ENCODE measurements around the gene PRSS53. TPM values are rescaled to one million over a fixed set of nuclear protein-coding genes. Genes with fewer than 3 reads are reported as not detected.

The PRSS53 gene
- total RNA-seq, 1 experiment from 2014 or later, result 7.7 TPM

GRCh38 chr16:31089199-31089598 lies 456 bp upstream of the PRSS53 start:
- intact Hi-C loops (cut with micrococcal nuclease; ENCODE audit: unreplicated experiment), result no loop called here
- Histone ChIP-seq H3K4me1 (replicated peaks; ENCODE audit: insufficient read depth) (0 out of 2 replicates have a peak, but pooled peaks cover 3% of the 10 kb centered on the region), H3K4me3 (no peak overlapping the region), H3K9me3 (ENCODE audit: insufficient read depth, low read depth) (no peaks in the 10 kb centered on the region), H3K4me2 (no peak overlapping the region), H3K79me2 (ENCODE audit: low read depth) (peaks cover 4% of the 10 kb centered on the region; the same call in 1 of the 2 replicates), H3K9me2 (ENCODE audit: insufficient read depth) (no peaks in the 10 kb centered on the region), H3K27ac (no peak overlapping the region), H2AFZ (no peak overlapping the region), H3F3A (ENCODE audit: insufficient read depth, low read depth) (peaks cover 5% of the 10 kb centered on the region), H3K36me3 (ENCODE audit: low read depth) (no peaks in the 10 kb centered on the region), H3K27me3 (ENCODE audit: insufficient read depth, low read depth) (no peaks in the 10 kb centered on the region), H4K20me1 (ENCODE audit: insufficient read depth) (no peaks in the 10 kb centered on the region)
- TF ChIP-seq CTCF (conservative IDR thresholded peaks at IDR 0.05), result no peak
- TF ChIP-seq EZH2 (IDR thresholded peaks at IDR 0.05; ENCODE audit: low read depth), result no peak
- BruUV-seq (replicated peaks), result no TSS peak
- ChIA-PET CTCF (no interaction called here), POLR2A (ENCODE audit: unreplicated experiment) (no interaction called here)
- DNase-seq, result no peak

- ChIA-PET CTCF (no interaction called here), POLR2A (ENCODE audit: unreplicated experiment) (interaction anchor here (0.6 kb wide), 1 partner anchor 34 kb away, joined by 5 read pairs; no protein-coding TSS in a partner anchor)
- DNase-seq, result no peak
- TF ChIP-seq EZH2 (IDR thresholded peaks at IDR 0.05; ENCODE audit: low read depth) (no peak), CTCF (conservative IDR thresholded peaks at IDR 0.05) (no peak)
- no peaks in the 10 kb centered on the region for H3K36me3 ChIP-seq (ENCODE audit: low read depth)
- no peaks in the 10 kb centered on the region for H3K9me3 ChIP-seq (ENCODE audit: insufficient read depth, low read depth)
- intact Hi-C loops (cut with micrococcal nuclease; ENCODE audit: unreplicated experiment), result no loop called here
- no peaks in the 10 kb centered on the region for H3K79me2 ChIP-seq (ENCODE audit: low read depth)
- no peaks in the 10 kb centered on the region for H3F3A ChIP-seq (ENCODE audit: insufficient read depth, low read depth)
- no peak overlapping the region for H3K27ac ChIP-seq
- no peaks in the 10 kb centered on the region for H3K27me3 ChIP-seq (ENCODE audit: insufficient read depth, low read depth)
- no TSS peak for BruUV-seq (replicated peaks)
- no peaks in the 10 kb centered on the region for H3K9me2 ChIP-seq (ENCODE audit: insufficient read depth)
- H2AFZ ChIP-seq, result no peak overlapping the region
- no peak overlapping the region for H3K4me2 ChIP-seq
- H4K20me1 ChIP-seq (ENCODE audit: insufficient read depth), result no peaks in the 10 kb centered on the region
- no peaks in the 10 kb centered on the region for H3K4me1 ChIP-seq (replicated peaks; ENCODE audit: insufficient read depth)
- no peak overlapping the region for H3K4me3 ChIP-seq
These were observed 772 bp downstream of the PRSS53 start for GRCh38 chr16:31087971-31088370.

- Histone ChIP-seq H3K9me2 (ENCODE audit: insufficient read depth) (no peaks in the 10 kb centered on the region), H3K9me3 (ENCODE audit: insufficient read depth, low read depth) (no peaks in the 10 kb centered on the region), H3K27ac (no peak overlapping the region), H4K20me1 (ENCODE audit: insufficient read depth) (0 out of 2 replicates have a peak, but pooled peaks cover 4% of the 10 kb centered on the region), H3K4me1 (replicated peaks; ENCODE audit: insufficient read depth) (no peaks in the 10 kb centered on the region), H3K4me2 (no peak overlapping the region), H3K27me3 (ENCODE audit: insufficient read depth, low read depth) (no peaks in the 10 kb centered on the region), H3K4me3 (no peak overlapping the region), H3K36me3 (ENCODE audit: low read depth) (no peaks in the 10 kb centered on the region), H3F3A (ENCODE audit: insufficient read depth, low read depth) (peaks cover 3% of the 10 kb centered on the region; the same call in 1 of the 2 replicates), H2AFZ (no peak overlapping the region), H3K79me2 (ENCODE audit: low read depth) (no peaks in the 10 kb centered on the region)
- ChIA-PET CTCF (no interaction called here), POLR2A (ENCODE audit: unreplicated experiment) (interaction anchor here (0.6 kb wide), 1 partner anchor 34 kb away, joined by 5 read pairs; no protein-coding TSS in a partner anchor)
- intact Hi-C loops (cut with micrococcal nuclease; ENCODE audit: unreplicated experiment), result no loop called here
- TF ChIP-seq EZH2 (IDR thresholded peaks at IDR 0.05; ENCODE audit: low read depth), result no peak
- no peak for TF ChIP-seq CTCF (conservative IDR thresholded peaks at IDR 0.05)
- DNase-seq, result no peak
- no TSS peak for BruUV-seq (replicated peaks)
These were observed 1.3 kb downstream of the PRSS53 start for GRCh38 chr16:31087481-31087880.
